Measurements from ENCODE around the gene LYPD3. TPM values are rescaled to one million over a fixed set of nuclear protein-coding genes. Genes with fewer than 3 reads are reported as not detected.
"Not testable (repeated sequence)": the region's sequence is repeated elsewhere in the genome, so short reads cannot be mapped to it uniquely, and the experiment has no call there.

The LYPD3 gene
- 10 to 100 TPM in 1 of 2 donors, 1 to 10 TPM in 1; 9.8 to 27.6 TPM for total RNA-seq

DNA sequence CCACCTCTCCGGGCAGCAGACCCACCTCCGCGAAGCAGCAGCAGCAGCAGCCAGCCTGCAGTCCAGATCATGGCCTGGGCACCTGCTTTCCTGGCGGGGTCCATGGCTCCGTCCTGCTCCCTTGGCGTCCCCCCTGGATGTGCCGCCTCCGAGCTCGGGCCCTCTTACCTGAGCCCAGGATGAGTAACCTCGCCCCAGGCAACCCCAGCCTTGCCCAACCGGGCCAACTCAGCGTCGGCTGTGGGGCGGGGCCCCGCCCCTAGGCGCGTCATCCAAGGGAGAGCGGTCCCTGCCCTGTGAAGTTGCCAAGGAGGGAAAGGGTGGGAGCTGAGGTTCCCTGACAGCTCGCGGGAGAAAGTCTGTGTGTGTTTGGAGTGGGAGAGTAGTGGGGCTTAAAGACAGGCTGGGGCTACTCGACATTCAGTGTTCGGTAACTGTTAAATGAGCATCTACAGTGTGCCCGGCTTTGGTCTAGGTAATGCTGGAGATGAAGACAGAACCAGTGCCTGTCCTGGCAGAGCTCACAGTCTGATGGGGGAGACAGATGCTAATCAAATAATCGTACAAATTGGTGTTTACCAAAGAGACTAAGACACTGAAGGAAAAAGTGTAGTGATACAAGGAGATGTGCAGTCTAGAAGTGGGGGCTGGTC lies at the start of gene LYPD3:
Gene LYPD3, minus strand, starts transcription at position 141 of the 653 bp plus-strand sequence. Its CDS starts 37 bp downstream, at position 104.
- Histone ChIP-seq H3K27ac (peak within 1 kb of the TSS; percentile 92 to 96), H3K27me3 (replicated peaks; ENCODE audit: insufficient read depth) (no peaks in the 10 kb centered on the region), H3K9me3 (no peaks in the 10 kb centered on the region), H3K4me1 (replicated peaks) (no peaks in the 10 kb centered on the region), H3K36me3 (no peaks in the 10 kb centered on the region), H3K4me3 (peak within 1 kb of the TSS; percentile 52 to 79)
- intact Hi-C loops (cut with DNase I): no loop called here
- TF ChIP-seq POLR2AphosphoS5 (IDR thresholded peaks at IDR 0.05) (no peak), POLR2A (IDR thresholded peaks at IDR 0.05) (peak; percentile 68)
- TF ChIP-seq, protein P1, sequence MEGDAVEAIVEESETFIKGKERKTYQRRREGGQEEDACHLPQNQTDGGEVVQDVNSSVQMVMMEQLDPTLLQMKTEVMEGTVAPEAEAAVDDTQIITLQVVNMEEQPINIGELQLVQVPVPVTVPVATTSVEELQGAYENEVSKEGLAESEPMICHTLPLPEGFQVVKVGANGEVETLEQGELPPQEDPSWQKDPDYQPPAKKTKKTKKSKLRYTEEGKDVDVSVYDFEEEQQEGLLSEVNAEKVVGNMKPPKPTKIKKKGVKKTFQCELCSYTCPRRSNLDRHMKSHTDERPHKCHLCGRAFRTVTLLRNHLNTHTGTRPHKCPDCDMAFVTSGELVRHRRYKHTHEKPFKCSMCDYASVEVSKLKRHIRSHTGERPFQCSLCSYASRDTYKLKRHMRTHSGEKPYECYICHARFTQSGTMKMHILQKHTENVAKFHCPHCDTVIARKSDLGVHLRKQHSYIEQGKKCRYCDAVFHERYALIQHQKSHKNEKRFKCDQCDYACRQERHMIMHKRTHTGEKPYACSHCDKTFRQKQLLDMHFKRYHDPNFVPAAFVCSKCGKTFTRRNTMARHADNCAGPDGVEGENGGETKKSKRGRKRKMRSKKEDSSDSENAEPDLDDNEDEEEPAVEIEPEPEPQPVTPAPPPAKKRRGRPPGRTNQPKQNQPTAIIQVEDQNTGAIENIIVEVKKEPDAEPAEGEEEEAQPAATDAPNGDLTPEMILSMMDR (IDR thresholded peaks at IDR 0.05): no peak
- DNase-seq (ENCODE audit: low spot score): peak; percentile 46
- 30% methylated on average over 24 of the region's 24 CpGs for WGBS

DNA sequence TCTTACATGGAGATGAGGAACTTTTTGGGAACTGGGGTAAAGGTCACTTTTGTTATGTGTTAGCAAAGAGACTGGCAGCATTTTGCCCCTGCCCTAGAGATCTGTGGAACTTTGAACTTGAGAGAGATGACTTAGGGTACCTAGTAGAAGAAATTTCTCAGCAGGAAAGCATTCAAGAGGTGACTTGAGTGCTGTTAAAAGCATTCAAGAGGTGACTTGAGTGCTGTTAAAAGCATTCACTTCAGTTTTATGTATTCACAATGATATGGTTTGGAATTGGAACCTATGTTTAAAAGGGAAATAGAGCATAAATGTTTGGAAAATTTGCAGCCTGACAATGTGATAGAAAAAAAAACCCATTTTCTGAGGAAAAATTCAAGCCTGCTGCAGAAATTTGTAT lies 47.0 kb upstream of the LYPD3 start:
- H3K4me1 ChIP-seq (replicated peaks); H3K27me3 ChIP-seq (replicated peaks; ENCODE audit: insufficient read depth); H3K4me3 ChIP-seq; H3K9me3 ChIP-seq; DNase-seq (ENCODE audit: low spot score); intact Hi-C loops (cut with DNase I); H3K36me3 ChIP-seq; H3K27ac ChIP-seq: not testable (repeated sequence)

DNA sequence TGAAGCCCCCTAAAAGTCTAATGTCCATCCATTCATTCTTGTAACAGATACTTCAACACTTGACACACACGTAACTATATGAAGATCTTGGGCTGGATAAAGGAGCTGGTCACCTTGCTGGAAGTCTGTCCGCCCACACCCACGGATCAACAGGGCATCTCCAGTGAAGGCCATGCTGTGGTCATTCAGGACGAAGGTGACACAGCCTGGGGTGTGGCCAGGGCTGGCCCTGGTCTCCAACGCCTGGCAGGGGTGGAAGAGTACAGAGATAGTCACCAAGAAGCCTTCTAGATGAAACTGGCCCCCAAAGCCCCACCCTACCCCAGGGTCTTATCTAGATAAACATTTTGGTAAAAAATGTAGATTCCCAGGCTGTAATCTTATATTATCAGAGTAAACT lies 45.9 kb upstream of the LYPD3 start:
- TF ChIP-seq, protein P1 (IDR thresholded peaks at IDR 0.05): no peak
- TF ChIP-seq POLR2A (IDR thresholded peaks at IDR 0.05) (no peak), POLR2AphosphoS5 (IDR thresholded peaks at IDR 0.05) (no peak)
- Histone ChIP-seq H3K4me1 (replicated peaks) (no peaks in the 10 kb centered on the region), H3K36me3 (no peaks in the 10 kb centered on the region), H3K9me3 (no peaks in the 10 kb centered on the region), H3K27ac (no peak overlapping the region), H3K27me3 (replicated peaks; ENCODE audit: insufficient read depth) (no peaks in the 10 kb centered on the region), H3K4me3 (no peak overlapping the region)
- no peak for DNase-seq (ENCODE audit: low spot score)
- WGBS: 95% methylated on average over 5 of the region's 5 CpGs
- intact Hi-C loops (cut with DNase I): no loop called here

DNA sequence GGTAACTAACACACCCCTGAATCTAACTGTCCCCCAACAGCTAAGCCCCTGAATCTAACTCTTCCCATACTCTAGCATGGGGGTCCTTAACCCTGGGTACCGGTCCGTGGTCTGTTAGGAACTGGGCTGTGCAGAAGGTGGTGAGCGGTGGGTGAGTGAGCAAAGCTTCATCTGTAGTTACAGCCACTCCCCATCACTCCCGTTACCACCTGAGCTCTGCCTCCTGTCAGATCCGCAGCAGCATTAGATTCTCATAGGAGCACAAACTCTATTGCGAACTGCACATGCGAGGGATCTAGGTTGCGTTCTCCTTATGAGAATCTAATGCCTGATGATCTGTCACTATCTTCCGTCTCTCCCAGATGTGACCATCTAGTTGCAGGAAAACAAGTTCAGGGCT lies 45.3 kb upstream of the LYPD3 start:
- no peak for DNase-seq (ENCODE audit: low spot score)
- 96% methylated on average over 9 of the region's 9 CpGs for WGBS
- H3K36me3 ChIP-seq: no peaks in the 10 kb centered on the region
- no peaks in the 10 kb centered on the region for H3K9me3 ChIP-seq
- no peak overlapping the region for H3K27ac ChIP-seq
- TF ChIP-seq POLR2A (IDR thresholded peaks at IDR 0.05) (no peak), POLR2AphosphoS5 (IDR thresholded peaks at IDR 0.05) (no peak)
- TF ChIP-seq, protein P1 (IDR thresholded peaks at IDR 0.05): no peak
- H3K4me1 ChIP-seq (replicated peaks): no peaks in the 10 kb centered on the region
- H3K4me3 ChIP-seq: no peak overlapping the region
- no peaks in the 10 kb centered on the region for H3K27me3 ChIP-seq (replicated peaks; ENCODE audit: insufficient read depth)
- intact Hi-C loops (cut with DNase I): no loop called here

DNA sequence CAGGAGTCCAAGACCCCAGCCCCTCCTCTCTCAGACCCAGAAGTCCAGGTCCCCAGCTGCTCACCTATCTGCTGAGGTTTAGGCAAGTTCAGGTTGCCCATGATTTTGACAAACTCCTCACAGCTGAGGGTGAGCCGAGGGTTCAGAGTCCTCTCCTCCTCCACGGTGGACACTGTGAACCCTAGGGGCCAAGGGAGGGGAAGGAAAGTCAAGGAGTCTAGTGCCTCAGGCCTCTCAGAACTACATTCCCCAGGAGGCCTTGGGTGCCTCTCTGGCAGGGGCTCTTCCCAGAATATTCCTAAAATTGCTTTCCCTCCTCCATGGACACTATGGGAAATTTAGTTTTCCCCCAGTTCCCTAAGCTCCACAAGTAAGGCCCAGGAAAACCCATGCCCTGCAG lies 42.5 kb upstream of the LYPD3 start:
- no peaks in the 10 kb centered on the region for H3K9me3 ChIP-seq
- H3K36me3 ChIP-seq: no peaks in the 10 kb centered on the region
- no peak for TF ChIP-seq POLR2AphosphoS5 (IDR thresholded peaks at IDR 0.05)
- TF ChIP-seq POLR2A (IDR thresholded peaks at IDR 0.05): no peak
- TF ChIP-seq, protein P1 (IDR thresholded peaks at IDR 0.05): no peak
- 86% methylated on average over 2 of the region's 2 CpGs for WGBS
- intact Hi-C loops (cut with DNase I): no loop called here
- no peak overlapping the region for H3K4me3 ChIP-seq
- H3K27ac ChIP-seq: no peak overlapping the region
- peaks cover 4% of the 10 kb centered on the region for H3K4me1 ChIP-seq (replicated peaks)
- DNase-seq (ENCODE audit: low spot score): no peak
- no peaks in the 10 kb centered on the region for H3K27me3 ChIP-seq (replicated peaks; ENCODE audit: insufficient read depth)

Measured in prostate gland (tissue), 2 donors.